ENCODE data around the gene CTBP2.

- TF ChIP-seq, protein P1, sequence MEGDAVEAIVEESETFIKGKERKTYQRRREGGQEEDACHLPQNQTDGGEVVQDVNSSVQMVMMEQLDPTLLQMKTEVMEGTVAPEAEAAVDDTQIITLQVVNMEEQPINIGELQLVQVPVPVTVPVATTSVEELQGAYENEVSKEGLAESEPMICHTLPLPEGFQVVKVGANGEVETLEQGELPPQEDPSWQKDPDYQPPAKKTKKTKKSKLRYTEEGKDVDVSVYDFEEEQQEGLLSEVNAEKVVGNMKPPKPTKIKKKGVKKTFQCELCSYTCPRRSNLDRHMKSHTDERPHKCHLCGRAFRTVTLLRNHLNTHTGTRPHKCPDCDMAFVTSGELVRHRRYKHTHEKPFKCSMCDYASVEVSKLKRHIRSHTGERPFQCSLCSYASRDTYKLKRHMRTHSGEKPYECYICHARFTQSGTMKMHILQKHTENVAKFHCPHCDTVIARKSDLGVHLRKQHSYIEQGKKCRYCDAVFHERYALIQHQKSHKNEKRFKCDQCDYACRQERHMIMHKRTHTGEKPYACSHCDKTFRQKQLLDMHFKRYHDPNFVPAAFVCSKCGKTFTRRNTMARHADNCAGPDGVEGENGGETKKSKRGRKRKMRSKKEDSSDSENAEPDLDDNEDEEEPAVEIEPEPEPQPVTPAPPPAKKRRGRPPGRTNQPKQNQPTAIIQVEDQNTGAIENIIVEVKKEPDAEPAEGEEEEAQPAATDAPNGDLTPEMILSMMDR (IDR thresholded peaks at IDR 0.05), result no peak
- TF ChIP-seq POLR2AphosphoS5 (IDR thresholded peaks at IDR 0.05), result no peak
- TF ChIP-seq POLR2A (IDR thresholded peaks at IDR 0.05), result no peak
Observed at GRCh38 chr10:125011926-125012705, 148.2 kb downstream of the CTBP2 start.

Measured in breast epithelium (tissue), 3 donors.